Epithelial cell of esophagus (primary cell): ENCODE data around the gene GPC3.

Source experiments
- DNase-seq: peaks from one replicate; pipeline ENCODE4 v3.0.0; 2010; ENCODE audit warnings: low read depth
- H3K4me3 ChIP-seq: 2 replicates; pipeline ENCODE4 v1.5.1; 2011; ENCODE audit warnings: mild to moderate bottlenecking, low read length, control low read depth
- TF ChIP-seq, protein P1 (sequence below): IDR thresholded peaks from 2 replicates; pipeline ENCODE4 v1.5.1; 2011; ENCODE audit warnings: low read depth, mild to moderate bottlenecking, low read length, control low read depth, inconsistent platforms; ENCODE audit not compliant: insufficient read depth; ENCODE audit errors: missing control alignments

The GPC3 gene

DNA sequence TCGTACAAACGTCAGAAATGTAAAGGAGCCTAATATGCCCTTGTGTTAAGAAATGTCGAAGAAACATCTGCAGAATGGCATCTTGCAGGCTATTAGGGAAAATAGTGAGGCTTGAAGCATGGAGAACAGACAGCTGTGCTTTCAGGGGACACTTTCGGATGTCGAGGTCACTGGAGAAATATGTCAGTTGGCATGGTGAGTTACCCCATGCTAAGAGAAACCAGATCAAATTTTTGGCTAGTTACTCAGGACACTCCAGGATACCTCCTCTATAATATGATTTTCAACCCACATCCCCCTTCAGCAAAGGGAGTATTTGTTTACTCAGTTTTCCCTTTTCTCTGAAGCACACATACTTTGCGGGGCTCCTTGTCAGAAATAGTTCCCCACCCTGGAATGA is 171.4 kb downstream of the GPC3 start:
- TF ChIP-seq, protein P1, sequence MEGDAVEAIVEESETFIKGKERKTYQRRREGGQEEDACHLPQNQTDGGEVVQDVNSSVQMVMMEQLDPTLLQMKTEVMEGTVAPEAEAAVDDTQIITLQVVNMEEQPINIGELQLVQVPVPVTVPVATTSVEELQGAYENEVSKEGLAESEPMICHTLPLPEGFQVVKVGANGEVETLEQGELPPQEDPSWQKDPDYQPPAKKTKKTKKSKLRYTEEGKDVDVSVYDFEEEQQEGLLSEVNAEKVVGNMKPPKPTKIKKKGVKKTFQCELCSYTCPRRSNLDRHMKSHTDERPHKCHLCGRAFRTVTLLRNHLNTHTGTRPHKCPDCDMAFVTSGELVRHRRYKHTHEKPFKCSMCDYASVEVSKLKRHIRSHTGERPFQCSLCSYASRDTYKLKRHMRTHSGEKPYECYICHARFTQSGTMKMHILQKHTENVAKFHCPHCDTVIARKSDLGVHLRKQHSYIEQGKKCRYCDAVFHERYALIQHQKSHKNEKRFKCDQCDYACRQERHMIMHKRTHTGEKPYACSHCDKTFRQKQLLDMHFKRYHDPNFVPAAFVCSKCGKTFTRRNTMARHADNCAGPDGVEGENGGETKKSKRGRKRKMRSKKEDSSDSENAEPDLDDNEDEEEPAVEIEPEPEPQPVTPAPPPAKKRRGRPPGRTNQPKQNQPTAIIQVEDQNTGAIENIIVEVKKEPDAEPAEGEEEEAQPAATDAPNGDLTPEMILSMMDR = no peak
- DNase-seq = no peak
- H3K4me3 ChIP-seq = no peak overlapping the region

DNA sequence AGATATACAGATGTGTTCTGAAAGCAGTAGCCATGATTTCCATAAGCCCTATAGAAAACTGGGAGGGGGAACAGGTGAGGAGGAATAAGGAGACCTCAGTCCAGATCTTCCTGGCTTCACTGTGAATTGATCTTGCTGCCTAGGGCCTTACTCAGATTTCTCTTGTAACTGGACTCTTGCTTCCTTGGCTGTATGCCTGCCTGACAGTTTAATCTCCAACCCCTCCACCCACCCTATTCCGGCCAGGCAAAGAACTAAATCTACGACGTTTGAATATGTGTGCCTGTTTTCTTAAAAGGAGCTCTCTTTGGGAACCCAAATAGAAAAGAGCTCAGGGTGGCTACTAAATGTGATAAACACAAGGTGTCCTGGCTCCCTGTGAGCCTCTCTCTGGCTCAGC is 173.0 kb downstream of the GPC3 start:
- DNase-seq = no peak
- TF ChIP-seq, protein P1 = no peak
- no peak overlapping the region for H3K4me3 ChIP-seq

DNA sequence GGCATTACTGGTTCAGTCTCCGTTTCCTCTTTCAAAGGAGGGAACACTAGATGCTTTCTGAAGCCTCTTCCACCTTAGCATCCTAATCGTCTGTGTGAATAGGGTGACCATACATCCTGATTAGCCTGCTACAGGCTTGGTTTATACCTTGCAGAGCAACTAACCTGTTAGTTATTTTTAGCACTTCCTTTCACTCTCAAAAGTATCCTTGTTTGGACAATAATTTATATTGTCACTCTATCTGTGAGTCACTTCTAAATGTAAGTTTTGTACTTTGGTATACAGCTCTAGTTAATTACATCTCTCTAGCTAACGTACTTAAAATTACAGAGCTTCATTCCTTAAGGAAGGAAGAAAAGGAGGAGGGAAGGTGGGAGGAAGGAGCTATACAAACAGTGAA is 174.5 kb downstream of the GPC3 start:
- DNase-seq = no peak
- TF ChIP-seq, protein P1 = no peak
- no peak overlapping the region for H3K4me3 ChIP-seq

DNA sequence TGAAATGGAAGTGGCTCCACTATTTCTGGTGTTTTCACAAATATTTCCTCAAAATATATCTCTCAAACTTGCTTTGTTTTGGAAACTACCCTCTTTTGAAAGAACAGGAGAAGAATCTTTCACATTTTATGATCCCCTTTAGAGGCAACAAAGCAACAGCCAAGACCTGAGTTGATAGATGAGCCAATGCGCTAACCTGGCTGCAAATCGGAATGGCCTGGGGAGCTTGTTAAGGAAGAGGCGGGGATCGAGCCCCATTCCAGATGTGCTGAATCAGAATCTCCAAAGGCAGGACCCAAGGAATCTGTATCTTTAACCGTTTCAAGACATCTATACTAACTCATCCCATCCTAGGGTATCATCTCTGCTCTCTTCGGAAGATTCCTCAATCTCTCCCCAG is 181.3 kb downstream of the GPC3 start:
- TF ChIP-seq, protein P1 = no peak
- DNase-seq = no peak
- H3K4me3 ChIP-seq = no peak overlapping the region

DNA sequence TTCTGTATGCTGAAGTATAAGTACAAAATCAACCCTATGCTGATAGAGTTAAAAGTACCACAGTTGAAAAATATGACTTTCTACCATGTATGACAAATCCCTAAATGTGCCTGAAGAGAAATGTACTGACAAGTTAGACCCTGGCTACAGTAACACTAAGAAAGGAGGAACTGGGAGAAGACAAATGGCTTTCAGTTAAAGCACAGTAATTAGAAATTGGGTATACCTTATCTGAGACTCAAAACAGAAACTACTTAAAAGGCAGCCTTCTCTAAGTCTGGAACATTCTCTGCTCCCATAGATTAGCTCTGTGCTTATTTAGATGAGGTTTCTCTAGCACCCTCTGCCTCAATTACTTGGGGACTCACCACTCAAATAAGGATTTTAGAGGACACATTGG is 189.1 kb downstream of the GPC3 start:
- H3K4me3 ChIP-seq = no peak overlapping the region
- TF ChIP-seq, protein P1 = no peak
- DNase-seq = no peak

DNA sequence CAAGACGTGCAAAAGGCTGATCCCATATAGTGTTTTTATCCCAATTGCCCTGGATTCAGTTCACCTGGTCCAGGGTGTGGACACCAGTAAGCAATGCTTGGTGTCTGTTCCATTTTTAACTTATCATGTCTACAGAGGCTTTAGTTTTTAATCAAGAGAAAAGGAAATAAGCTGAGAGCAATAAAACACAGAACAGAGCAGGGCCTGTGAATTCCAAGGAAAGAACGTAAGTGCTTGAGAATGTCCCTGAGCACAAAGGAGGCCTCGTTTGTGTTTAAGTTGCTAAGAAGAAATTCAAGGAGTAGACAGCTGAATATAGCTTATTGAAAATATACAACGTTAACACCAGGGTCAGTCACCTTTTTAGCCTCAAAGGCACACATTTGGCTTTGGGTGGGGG is 191.3 kb downstream of the GPC3 start:
- no peak for DNase-seq
- no peak overlapping the region for H3K4me3 ChIP-seq
- TF ChIP-seq, protein P1 = no peak

DNA sequence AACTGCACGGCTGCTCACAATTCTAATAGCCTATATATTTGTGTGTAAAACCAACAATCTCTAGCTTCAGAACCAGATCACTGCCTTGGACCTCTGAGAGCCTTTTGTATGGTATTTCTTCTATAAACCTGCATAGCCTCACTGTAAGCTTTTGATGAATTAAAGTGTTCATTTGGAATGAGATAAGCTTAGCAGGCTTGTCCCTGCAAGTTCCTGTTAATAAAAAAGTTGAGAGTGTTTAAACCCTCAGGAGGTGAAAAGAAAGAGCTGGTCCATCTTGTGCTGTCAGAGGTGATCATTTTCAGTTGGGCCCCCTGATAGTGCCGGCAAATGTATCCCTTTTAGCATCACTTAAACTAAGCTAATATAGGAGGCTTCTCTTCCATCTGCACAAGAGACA is 191.8 kb downstream of the GPC3 start:
- H3K4me3 ChIP-seq = no peak overlapping the region
- TF ChIP-seq, protein P1 = no peak
- DNase-seq = no peak
